Liver (tissue), 9 donors: ENCODE data around the gene RNASEH2A. TPM values are rescaled to one million over a fixed set of nuclear protein-coding genes. Genes with fewer than 3 reads are reported as not detected.

Experiments
- DNase-seq: peaks from one replicate; pipeline ENCODE4 v3.0.0-alpha.2; 2017; ENCODE audit warnings: low spot score
- H3K27ac ChIP-seq, 2 donors: one replicate each; pipeline ENCODE4 v1.7.0; 2013; ENCODE audit warnings: inconsistent platforms in 2 of 2, low read length in 2 of 2, control low read depth in 1 of 2, low read depth in 1 of 2, mild to moderate bottlenecking in 1 of 2
- H3K27me3 ChIP-seq, 4 donors: one replicate each; pipeline versions ENCODE4 v1.6.1 to v1.7.0; 2013; ENCODE audit warnings: low read length in 3 of 4, inconsistent platforms in 1 of 4, mild to moderate bottlenecking in 1 of 4, moderate library complexity in 1 of 4; ENCODE audit not compliant: control insufficient read depth in 4 of 4, insufficient read depth in 4 of 4
- H3K36me3 ChIP-seq, 4 donors: one replicate each; pipeline versions ENCODE4 v1.6.1 to v1.7.0; 2013; ENCODE audit warnings: low read length in 3 of 4, mild to moderate bottlenecking in 3 of 4, low read depth in 1 of 4, moderate library complexity in 1 of 4; ENCODE audit not compliant: control insufficient read depth in 4 of 4, insufficient read depth in 3 of 4
- H3K4me1 ChIP-seq, 4 donors: one replicate each; pipeline versions ENCODE4 v1.6.1 to v1.7.0; 2013; ENCODE audit warnings: low read length in 3 of 4, mild to moderate bottlenecking in 3 of 4, moderate library complexity in 1 of 4; ENCODE audit not compliant: control insufficient read depth in 4 of 4, insufficient read depth in 4 of 4
- H3K4me3 ChIP-seq, 3 donors: one replicate each; pipeline versions ENCODE4 v1.6.1 to v1.7.0; 2013; ENCODE audit warnings: low read length in 3 of 3, control low read depth in 1 of 3, low read depth in 1 of 3, mild to moderate bottlenecking in 1 of 3
- H3K9ac ChIP-seq, 2 donors: one replicate each; pipeline ENCODE4 v1.7.0; 2013; ENCODE audit warnings: low read length in 2 of 2, mild to moderate bottlenecking in 2 of 2, moderate library complexity in 2 of 2, control low read depth in 1 of 2, low read depth in 1 of 2
- H3K9me3 ChIP-seq, 4 donors: one replicate each; pipeline versions ENCODE4 v1.6.1 to v1.7.0; 2013; ENCODE audit warnings: low read length in 3 of 4; ENCODE audit not compliant: control insufficient read depth in 4 of 4
- EGR1 ChIP-seq, 2 donors: IDR thresholded peaks; 2 replicates each; pipeline ENCODE4 v1.6.1; 2016 to 2018; ENCODE audit warnings: antibody characterized with exemption in 2 of 2, low read depth in 2 of 2
- FOXA1 ChIP-seq: IDR thresholded peaks from 2 replicates; pipeline ENCODE4 v1.6.1; 2016; ENCODE audit warnings: antibody characterized with exemption
- FOXA2 ChIP-seq: IDR thresholded peaks from 2 replicates; pipeline ENCODE4 v1.6.1; 2016; ENCODE audit warnings: antibody characterized with exemption
- GABPA ChIP-seq, 2 donors: IDR thresholded peaks in 1 of 2; conservative IDR thresholded peaks in 1 of 2; 2 replicates each; pipeline ENCODE4 v1.6.1; 2016; ENCODE audit warnings: antibody characterized with exemption in 2 of 2, mild to moderate bottlenecking in 1 of 2, moderate library complexity in 1 of 2
- HNF4A ChIP-seq, 2 donors: conservative IDR thresholded peaks; 2 replicates each; pipeline ENCODE4 v1.6.1; 2016; ENCODE audit warnings: antibody characterized with exemption in 2 of 2, mild to moderate bottlenecking in 2 of 2
- HNF4G ChIP-seq: IDR thresholded peaks from 2 replicates; pipeline ENCODE4 v1.6.1; 2016; ENCODE audit warnings: antibody characterized with exemption
- JUND ChIP-seq, 2 donors: IDR thresholded peaks; 2 replicates each; pipeline ENCODE4 v1.6.1; 2016; ENCODE audit warnings: antibody characterized with exemption in 2 of 2
- NR2F2 ChIP-seq: IDR thresholded peaks from 2 replicates; pipeline ENCODE4 v1.6.1; 2016; ENCODE audit warnings: antibody characterized with exemption
- RAD21 ChIP-seq, 2 donors: IDR thresholded peaks; 2 replicates each; pipeline ENCODE4 v1.6.1; 2016; ENCODE audit warnings: antibody characterized with exemption in 2 of 2, mild to moderate bottlenecking in 2 of 2
- RXRA ChIP-seq, 2 donors: IDR thresholded peaks; 2 replicates each; pipeline ENCODE4 v1.6.1; 2017 to 2018; ENCODE audit warnings: antibody characterized with exemption in 2 of 2, mild to moderate bottlenecking in 1 of 2
- SP1 ChIP-seq: IDR thresholded peaks from 2 replicates; pipeline ENCODE4 v1.6.1; 2018; ENCODE audit warnings: antibody characterized with exemption, mild to moderate bottlenecking
- TAF1 ChIP-seq: conservative IDR thresholded peaks from 2 replicates; pipeline ENCODE4 v1.6.1; 2016; ENCODE audit warnings: antibody characterized with exemption, mild to moderate bottlenecking
- YY1 ChIP-seq: IDR thresholded peaks from 2 replicates; pipeline ENCODE4 v1.6.1; 2016; ENCODE audit warnings: antibody characterized with exemption, mild to moderate bottlenecking
- WGBS: extraction: QIAGEN DNeasy Blood & Tissue Kit; methylation state at CpG from one replicate; pipeline ENCODE4 v1.1.7; 2013; 5-methylcytosine and 5-hydroxymethylcytosine counted together
- polyA plus RNA-seq, 2 donors: library from polyadenylated mRNA; stranded (reverse) in 1 of 2; unstranded in 1 of 2; fragments of 200-250 nt in 1 of 2; fragments of >200 nt in 1 of 2; fragmentation: Nextera tagmentation in 1 of 2; extraction: Ambion mirVana in 1 of 2; gene quantifications; one replicate each; pipeline versions ENCODE4 v1.2.1 to v1.2.3, GENCODE V29; 2013 to 2015
- total RNA-seq, 2 donors: library from RNA; depleted of rRNA; stranded (reverse); fragments of >200 nt; gene quantifications; one replicate each; pipeline ENCODE4 v1.2.3, GENCODE V29; 2014
- TF ChIP-seq, protein P1 (sequence below): IDR thresholded peaks from 2 replicates; pipeline ENCODE4 v1.6.1; 2016; ENCODE audit warnings: antibody characterized with exemption
- TF ChIP-seq, protein P2 (sequence below): IDR thresholded peaks from 2 replicates; pipeline ENCODE4 v1.6.1; 2016; ENCODE audit warnings: antibody characterized with exemption, mild to moderate bottlenecking
- TF ChIP-seq, protein P3 (sequence below): IDR thresholded peaks from 2 replicates; pipeline ENCODE4 v1.6.1; 2016; ENCODE audit warnings: antibody characterized with exemption
- TF ChIP-seq, protein P4 (sequence below): fragments of 150-350 bp; IDR thresholded peaks from 2 replicates; pipeline ENCODE4 v1.5.1; 2017; ENCODE audit warnings: improper control_type of control experiment, low read depth, low read length; ENCODE audit not compliant: missing input control
- TF ChIP-seq, protein P5 (sequence below): IDR thresholded peaks from 2 replicates; pipeline ENCODE4 v1.6.1; 2016; ENCODE audit warnings: antibody characterized with exemption
- donor health status: healthy.
- donor health status: healthy.
- donor health status: healthy.
- donor health status: healthy.
- donor health status: healthy.

The RNASEH2A gene
- total and polyA plus RNA-seq, 4 donors = 1.8 to 17.5 (median 3.5) TPM

DNA sequence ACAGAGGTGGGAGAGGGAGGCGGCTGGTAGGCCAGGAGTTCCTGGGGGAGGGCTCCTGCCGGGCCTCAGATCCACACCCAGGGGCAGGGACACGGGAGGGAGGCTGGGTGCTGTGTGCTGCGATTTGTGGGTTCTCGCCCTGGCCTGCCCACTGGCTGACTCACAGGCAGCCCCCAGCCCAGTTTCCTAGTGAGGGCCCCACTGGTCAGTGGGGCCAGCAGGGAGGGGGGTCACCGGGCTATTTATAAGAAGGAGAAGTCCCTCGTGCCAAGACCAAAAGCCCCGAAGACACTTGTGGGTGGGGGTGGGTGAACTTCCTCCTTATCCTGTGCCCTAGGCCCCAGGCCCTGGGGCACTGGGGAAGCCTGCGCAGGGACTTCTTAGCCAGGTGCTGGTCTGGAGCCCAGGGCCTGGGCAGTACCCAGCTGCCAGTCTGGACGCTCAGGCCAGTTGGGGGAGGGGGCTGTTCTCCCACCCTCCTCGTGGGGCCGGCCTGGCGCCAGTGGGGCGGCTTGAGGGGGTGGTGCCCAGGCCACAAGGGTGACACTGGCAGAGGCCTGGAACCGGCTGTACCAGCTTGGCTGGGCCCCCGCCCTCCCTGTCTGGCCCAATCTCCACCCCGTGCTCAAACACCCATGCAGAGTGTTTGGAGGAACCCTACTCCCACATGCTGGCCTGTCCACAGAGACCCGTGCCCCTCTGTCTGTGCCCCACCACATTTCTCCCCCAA lies 20.1 kb upstream of the RNASEH2A start:
- DNase-seq = peak; percentile 53
- H3K27ac ChIP-seq = peak overlapping the region; percentile 67 to 86
- H3K4me3 ChIP-seq = no peak overlapping the region
- H3K9me3 ChIP-seq = no peaks in the 10 kb centered on the region
- peaks cover 11 to 52% (median 31%) of the 10 kb centered on the region in 4 donors for H3K4me1 ChIP-seq
- TF ChIP-seq SP1 = peak; percentile 10
- no peak for TF ChIP-seq FOXA2
- WGBS = 56% methylated on average over 18 of the region's 18 CpGs
- H3K27me3 ChIP-seq = no peaks in the 10 kb centered on the region
- no peak overlapping the region for H3K9ac ChIP-seq
- H3K36me3 ChIP-seq = no peaks in the 10 kb centered on the region

DNA sequence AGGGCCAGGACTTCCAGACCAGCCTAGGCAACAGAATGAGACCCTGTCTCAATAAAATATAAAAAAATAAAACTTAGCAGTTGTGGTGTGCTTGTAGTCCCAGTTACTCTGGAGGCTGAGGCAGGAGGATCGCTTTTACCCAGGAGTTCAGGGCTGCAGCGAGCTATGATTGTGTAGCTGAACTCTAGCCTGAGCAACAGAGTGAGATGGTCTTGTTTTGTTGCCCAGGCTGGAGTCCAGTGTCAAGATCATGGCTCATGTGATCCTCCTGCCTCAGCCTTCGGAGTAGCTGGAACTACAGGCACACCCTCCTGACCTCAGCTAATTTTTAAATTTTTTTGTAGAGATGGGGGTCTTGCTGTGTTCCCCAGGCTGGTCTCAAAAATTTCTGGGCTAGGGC lies 19.4 kb upstream of the RNASEH2A start:
- Histone ChIP-seq H3K4me1 (peaks cover 11 to 52% (median 31%) of the 10 kb centered on the region in 4 donors), H3K4me3 (no peak overlapping the region), H3K9me3 (no peaks in the 10 kb centered on the region), H3K27ac (peak overlapping the region; percentile 67 to 86), H3K36me3 (no peaks in the 10 kb centered on the region), H3K9ac (no peak overlapping the region), H3K27me3 (no peaks in the 10 kb centered on the region)
- WGBS = 87% methylated on average over 3 of the region's 3 CpGs
- DNase-seq = no peak
- TF ChIP-seq GABPA (IDR thresholded peaks at IDR 0.05 in 1 of 2, conservative IDR thresholded peaks at IDR 0.05 in 1 of 2) (no peak), TAF1 (no peak), NR2F2 (no peak), SP1 (no peak), HNF4A (conservative IDR thresholded peaks at IDR 0.05) (no peak), HNF4G (no peak), RAD21 (IDR thresholded peaks at IDR 0.05) (no peak), YY1 (no peak), FOXA1 (no peak), RXRA (IDR thresholded peaks at IDR 0.05) (no peak), FOXA2 (no peak), EGR1 (IDR thresholded peaks at IDR 0.05; ENCODE audit: low read depth in 2 of 2) (no peak), JUND (IDR thresholded peaks at IDR 0.05) (no peak)
- TF ChIP-seq, protein P1, sequence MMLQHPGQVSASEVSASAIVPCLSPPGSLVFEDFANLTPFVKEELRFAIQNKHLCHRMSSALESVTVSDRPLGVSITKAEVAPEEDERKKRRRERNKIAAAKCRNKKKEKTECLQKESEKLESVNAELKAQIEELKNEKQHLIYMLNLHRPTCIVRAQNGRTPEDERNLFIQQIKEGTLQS = no peak
- TF ChIP-seq, protein P2, sequence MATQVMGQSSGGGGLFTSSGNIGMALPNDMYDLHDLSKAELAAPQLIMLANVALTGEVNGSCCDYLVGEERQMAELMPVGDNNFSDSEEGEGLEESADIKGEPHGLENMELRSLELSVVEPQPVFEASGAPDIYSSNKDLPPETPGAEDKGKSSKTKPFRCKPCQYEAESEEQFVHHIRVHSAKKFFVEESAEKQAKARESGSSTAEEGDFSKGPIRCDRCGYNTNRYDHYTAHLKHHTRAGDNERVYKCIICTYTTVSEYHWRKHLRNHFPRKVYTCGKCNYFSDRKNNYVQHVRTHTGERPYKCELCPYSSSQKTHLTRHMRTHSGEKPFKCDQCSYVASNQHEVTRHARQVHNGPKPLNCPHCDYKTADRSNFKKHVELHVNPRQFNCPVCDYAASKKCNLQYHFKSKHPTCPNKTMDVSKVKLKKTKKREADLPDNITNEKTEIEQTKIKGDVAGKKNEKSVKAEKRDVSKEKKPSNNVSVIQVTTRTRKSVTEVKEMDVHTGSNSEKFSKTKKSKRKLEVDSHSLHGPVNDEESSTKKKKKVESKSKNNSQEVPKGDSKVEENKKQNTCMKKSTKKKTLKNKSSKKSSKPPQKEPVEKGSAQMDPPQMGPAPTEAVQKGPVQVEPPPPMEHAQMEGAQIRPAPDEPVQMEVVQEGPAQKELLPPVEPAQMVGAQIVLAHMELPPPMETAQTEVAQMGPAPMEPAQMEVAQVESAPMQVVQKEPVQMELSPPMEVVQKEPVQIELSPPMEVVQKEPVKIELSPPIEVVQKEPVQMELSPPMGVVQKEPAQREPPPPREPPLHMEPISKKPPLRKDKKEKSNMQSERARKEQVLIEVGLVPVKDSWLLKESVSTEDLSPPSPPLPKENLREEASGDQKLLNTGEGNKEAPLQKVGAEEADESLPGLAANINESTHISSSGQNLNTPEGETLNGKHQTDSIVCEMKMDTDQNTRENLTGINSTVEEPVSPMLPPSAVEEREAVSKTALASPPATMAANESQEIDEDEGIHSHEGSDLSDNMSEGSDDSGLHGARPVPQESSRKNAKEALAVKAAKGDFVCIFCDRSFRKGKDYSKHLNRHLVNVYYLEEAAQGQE = no peak
- TF ChIP-seq, protein P3, sequence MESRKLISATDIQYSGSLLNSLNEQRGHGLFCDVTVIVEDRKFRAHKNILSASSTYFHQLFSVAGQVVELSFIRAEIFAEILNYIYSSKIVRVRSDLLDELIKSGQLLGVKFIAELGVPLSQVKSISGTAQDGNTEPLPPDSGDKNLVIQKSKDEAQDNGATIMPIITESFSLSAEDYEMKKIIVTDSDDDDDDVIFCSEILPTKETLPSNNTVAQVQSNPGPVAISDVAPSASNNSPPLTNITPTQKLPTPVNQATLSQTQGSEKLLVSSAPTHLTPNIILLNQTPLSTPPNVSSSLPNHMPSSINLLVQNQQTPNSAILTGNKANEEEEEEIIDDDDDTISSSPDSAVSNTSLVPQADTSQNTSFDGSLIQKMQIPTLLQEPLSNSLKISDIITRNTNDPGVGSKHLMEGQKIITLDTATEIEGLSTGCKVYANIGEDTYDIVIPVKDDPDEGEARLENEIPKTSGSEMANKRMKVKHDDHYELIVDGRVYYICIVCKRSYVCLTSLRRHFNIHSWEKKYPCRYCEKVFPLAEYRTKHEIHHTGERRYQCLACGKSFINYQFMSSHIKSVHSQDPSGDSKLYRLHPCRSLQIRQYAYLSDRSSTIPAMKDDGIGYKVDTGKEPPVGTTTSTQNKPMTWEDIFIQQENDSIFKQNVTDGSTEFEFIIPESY = no peak
- TF ChIP-seq, protein P4, sequence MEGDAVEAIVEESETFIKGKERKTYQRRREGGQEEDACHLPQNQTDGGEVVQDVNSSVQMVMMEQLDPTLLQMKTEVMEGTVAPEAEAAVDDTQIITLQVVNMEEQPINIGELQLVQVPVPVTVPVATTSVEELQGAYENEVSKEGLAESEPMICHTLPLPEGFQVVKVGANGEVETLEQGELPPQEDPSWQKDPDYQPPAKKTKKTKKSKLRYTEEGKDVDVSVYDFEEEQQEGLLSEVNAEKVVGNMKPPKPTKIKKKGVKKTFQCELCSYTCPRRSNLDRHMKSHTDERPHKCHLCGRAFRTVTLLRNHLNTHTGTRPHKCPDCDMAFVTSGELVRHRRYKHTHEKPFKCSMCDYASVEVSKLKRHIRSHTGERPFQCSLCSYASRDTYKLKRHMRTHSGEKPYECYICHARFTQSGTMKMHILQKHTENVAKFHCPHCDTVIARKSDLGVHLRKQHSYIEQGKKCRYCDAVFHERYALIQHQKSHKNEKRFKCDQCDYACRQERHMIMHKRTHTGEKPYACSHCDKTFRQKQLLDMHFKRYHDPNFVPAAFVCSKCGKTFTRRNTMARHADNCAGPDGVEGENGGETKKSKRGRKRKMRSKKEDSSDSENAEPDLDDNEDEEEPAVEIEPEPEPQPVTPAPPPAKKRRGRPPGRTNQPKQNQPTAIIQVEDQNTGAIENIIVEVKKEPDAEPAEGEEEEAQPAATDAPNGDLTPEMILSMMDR = no peak
- TF ChIP-seq, protein P5, sequence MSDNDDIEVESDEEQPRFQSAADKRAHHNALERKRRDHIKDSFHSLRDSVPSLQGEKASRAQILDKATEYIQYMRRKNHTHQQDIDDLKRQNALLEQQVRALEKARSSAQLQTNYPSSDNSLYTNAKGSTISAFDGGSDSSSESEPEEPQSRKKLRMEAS = no peak
